ENCODE data around the gene NARF.
"Not testable (repeated sequence)": the region's sequence is repeated elsewhere in the genome, so short reads cannot be mapped to it uniquely, and the experiment has no call there.

NARF gene

GRCh38 chr17:82457073-82457928, 1.2 kb upstream of the NARF start:
- TF ChIP-seq CTCF (IDR thresholded peaks at IDR 0.05; ENCODE audit: low read depth, low read length, missing control alignments) = no peak
- H3K4me3 ChIP-seq (ENCODE audit: low read depth, low read length) = peak overlapping the region; percentile 84; the same call in 1 of the 2 replicates
- no peak for DNase-seq (ENCODE audit: low read depth)

- TF ChIP-seq CTCF (IDR thresholded peaks at IDR 0.05; ENCODE audit: low read depth, low read length, missing control alignments) = no peak
- peak; percentile 88 for DNase-seq (ENCODE audit: low read depth)
- peak overlapping the region; percentile 84 for H3K4me3 ChIP-seq (ENCODE audit: low read depth, low read length)
Measured at GRCh38 chr17:82457929-82458178, 687 bp upstream of the NARF start.

GRCh38 chr17:82458885-82459424, 414 bp downstream of the NARF start:
- peak overlapping the region; percentile 84 for H3K4me3 ChIP-seq (ENCODE audit: low read depth, low read length)
- no peak for DNase-seq (ENCODE audit: low read depth)
- TF ChIP-seq CTCF (IDR thresholded peaks at IDR 0.05; ENCODE audit: low read depth, low read length, missing control alignments) = no peak

- not testable (repeated sequence) for DNase-seq (ENCODE audit: low read depth); H3K4me3 ChIP-seq (ENCODE audit: low read depth, low read length)
Measured at GRCh38 chr17:82459936-82460335, 1.4 kb downstream of the NARF start.

GRCh38 chr17:82461827-82462524, 3.4 kb downstream of the NARF start:
- DNase-seq (ENCODE audit: low read depth) = no peak
- no peak for TF ChIP-seq CTCF (IDR thresholded peaks at IDR 0.05; ENCODE audit: low read depth, low read length, missing control alignments)
- H3K4me3 ChIP-seq (ENCODE audit: low read depth, low read length) = no peak overlapping the region

GRCh38 chr17:82463391-82463790, 4.8 kb downstream of the NARF start:
- no peak for TF ChIP-seq CTCF (IDR thresholded peaks at IDR 0.05; ENCODE audit: low read depth, low read length, missing control alignments)
- H3K4me3 ChIP-seq (ENCODE audit: low read depth, low read length) = no peak overlapping the region
- no peak for DNase-seq (ENCODE audit: low read depth)

GRCh38 chr17:82463925-82464566, 5.5 kb downstream of the NARF start:
- H3K4me3 ChIP-seq (ENCODE audit: low read depth, low read length) = no peak overlapping the region
- no peak for TF ChIP-seq CTCF (IDR thresholded peaks at IDR 0.05; ENCODE audit: low read depth, low read length, missing control alignments)
- DNase-seq (ENCODE audit: low read depth) = no peak
